ENCODE results near the gene B4GALNT3.
"Not testable (repeated sequence)": the region's sequence is repeated elsewhere in the genome, so short reads cannot be mapped to it uniquely, and the experiment has no call there.

The B4GALNT3 gene

DNA sequence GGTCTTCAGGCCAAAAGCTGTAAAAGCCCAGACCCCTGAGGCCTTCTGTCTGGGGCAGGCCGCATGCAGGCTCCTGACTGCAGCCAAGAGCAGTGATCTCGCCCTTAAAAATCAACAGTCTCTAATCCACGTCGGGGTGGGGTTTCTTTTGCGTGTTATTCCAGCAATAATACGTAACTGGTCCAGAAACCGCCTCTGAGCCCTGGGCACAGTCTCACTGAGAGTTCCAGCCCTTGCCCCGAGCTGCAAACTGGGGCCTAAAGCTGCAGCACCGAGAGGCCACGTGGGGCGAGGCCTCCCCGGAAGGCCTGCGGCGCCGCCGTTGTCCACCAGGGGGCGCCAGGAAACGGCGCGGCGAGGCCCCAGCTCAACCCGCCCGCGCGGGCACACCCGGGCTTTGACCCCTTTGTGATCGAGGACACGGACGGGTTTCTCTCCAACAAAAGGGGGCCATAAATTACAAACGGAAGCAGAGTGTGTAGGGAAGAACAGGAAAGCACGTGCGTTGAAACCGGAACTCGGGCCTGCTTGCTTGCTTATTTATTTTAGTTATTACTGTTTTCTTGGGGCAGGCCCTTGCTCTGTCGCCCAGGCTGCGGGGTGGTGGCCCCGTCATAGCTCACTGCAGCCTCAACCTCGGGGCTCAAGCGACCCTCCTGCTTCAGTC lies 116.3 kb downstream of the B4GALNT3 start:
- TF ChIP-seq, protein P1, sequence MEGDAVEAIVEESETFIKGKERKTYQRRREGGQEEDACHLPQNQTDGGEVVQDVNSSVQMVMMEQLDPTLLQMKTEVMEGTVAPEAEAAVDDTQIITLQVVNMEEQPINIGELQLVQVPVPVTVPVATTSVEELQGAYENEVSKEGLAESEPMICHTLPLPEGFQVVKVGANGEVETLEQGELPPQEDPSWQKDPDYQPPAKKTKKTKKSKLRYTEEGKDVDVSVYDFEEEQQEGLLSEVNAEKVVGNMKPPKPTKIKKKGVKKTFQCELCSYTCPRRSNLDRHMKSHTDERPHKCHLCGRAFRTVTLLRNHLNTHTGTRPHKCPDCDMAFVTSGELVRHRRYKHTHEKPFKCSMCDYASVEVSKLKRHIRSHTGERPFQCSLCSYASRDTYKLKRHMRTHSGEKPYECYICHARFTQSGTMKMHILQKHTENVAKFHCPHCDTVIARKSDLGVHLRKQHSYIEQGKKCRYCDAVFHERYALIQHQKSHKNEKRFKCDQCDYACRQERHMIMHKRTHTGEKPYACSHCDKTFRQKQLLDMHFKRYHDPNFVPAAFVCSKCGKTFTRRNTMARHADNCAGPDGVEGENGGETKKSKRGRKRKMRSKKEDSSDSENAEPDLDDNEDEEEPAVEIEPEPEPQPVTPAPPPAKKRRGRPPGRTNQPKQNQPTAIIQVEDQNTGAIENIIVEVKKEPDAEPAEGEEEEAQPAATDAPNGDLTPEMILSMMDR (IDR thresholded peaks at IDR 0.05; ENCODE audit: low read depth, low read length, missing control alignments): peak; percentile 98
- DNase-seq (ENCODE audit: extremely low read depth, low read depth): no peak
- no peak overlapping the region for H3K4me3 ChIP-seq (replicated peaks; ENCODE audit: low read depth, low read length)

DNA sequence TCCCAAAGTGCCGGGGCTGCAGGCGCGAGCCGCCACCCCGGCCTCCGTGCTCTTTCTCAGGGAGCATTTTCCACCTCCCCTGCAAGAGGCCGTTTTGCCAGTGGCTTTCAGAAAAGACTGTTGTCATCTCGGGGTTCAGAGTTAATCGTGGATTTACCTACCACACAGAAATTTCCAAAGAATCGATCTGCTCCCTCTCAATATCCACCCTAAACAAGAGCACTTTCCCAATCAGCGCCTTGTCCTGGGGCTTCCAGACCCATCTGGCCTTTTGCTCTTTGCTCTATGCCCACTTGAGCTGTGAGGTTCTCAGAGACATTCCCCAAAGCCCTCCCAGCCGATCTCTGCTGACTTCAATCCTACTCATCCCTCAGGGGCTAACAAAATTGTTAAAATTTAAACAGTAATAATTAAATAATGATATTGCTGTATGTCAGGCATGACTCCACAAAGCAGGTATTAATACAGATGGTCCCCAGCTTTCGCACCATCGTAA lies 116.9 kb downstream of the B4GALNT3 start:
- H3K4me3 ChIP-seq (replicated peaks; ENCODE audit: low read depth, low read length): no peak overlapping the region
- no peak for DNase-seq (ENCODE audit: extremely low read depth, low read depth)
- TF ChIP-seq, protein P1 (IDR thresholded peaks at IDR 0.05; ENCODE audit: low read depth, low read length, missing control alignments): no peak

DNA sequence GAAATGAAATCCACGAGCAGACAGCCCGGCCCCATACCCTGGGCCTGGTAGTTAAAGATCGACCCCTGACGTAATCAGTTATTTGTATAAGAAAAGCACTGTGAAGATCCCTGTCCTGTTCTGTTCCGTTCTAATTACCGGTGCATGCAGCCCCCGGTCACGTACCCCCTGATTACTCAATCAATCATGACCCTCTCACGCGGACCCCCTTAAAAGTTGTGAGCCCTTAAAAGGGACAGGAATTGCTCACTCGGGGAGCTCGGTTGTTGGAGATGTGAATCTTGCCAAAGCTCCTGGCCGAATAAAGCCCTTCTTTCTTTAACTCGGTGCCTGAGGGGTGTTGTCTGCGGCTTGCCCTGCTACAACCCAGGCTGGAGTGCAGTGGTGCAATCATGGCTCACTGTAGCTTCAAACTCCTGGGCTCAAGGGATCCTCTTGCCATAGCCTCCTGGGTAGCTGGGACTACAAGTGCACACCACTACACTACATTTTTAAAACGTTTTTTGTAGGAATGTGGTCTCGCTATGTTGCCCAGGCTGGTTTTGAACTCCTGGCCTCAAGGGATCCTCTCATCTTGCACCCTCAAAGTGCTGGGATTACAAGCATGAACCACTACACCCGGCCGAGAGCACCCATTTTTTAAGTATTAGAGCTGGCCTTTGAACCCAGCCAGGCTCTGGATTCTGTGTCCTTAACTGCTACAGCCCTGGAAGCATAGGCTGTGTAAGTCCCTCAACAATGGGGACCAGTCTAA lies 118.4 kb downstream of the B4GALNT3 start:
- DNase-seq (ENCODE audit: extremely low read depth, low read depth); H3K4me3 ChIP-seq (replicated peaks; ENCODE audit: low read depth, low read length): not testable (repeated sequence)

DNA sequence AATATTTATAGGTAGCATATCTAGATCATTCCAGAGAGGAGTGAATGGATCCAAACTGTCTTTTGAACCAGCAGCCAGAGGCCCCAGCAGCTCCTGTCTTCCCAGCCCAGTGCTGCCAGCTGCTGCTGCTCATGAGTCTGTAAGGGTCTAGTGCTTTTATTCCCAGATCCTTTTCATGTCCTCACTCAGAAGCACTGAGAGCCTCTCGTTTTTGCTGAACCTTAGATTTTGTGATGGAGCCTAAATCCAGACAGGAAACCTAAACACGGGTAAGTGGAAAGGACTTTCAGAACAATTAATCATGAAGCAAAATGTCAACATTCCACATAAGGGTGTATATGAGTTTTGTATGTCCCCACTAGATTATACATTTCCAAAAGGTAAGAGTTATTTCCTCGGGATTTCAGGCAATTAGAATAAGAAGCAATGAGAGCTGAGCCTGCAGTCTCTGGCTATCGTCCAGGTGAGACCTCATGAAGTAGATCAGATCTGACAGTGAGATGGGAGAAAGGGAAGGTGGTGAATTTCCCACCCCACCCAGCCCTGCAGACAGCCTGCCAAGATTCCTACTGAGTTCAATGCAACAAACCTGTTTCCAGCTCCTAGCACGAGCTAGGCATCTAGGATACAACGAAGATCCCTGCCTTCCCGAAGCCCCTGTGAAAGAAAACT lies 119.1 kb downstream of the B4GALNT3 start:
- TF ChIP-seq, protein P1 (IDR thresholded peaks at IDR 0.05; ENCODE audit: low read depth, low read length, missing control alignments): no peak
- no peak for DNase-seq (ENCODE audit: extremely low read depth, low read depth)
- H3K4me3 ChIP-seq (replicated peaks; ENCODE audit: low read depth, low read length): no peak overlapping the region

DNA sequence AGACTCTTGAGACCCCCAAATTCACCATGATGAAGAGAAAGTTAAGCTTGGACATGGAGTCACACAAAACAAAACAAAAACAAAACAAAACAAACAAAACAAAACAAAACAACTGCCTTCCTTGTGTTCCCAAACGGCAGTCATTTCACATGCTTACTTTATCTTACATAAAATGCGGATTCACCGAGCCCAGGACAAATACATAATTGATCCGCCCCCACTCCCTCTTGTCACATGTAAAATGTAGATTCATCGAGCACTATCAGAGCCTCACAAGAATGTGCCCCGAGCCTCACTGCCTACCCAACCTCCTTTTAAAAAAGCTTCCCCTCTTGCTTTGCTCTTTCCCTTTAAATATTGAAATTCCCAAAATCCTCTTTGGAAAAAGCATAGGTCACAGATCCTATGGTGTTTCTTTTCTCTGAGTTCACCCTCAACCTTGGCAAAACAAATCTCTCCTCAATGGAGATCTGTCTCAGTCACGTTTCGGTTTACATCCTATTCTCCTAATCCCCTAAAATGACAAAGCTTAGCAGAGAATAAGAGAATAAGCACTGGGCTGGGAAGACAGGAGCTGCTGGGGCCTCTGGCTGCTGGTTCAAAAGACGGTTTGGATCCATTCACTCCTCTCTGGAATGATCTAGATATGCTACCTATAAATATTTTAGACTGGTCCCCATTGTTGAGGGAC lies 119.8 kb downstream of the B4GALNT3 start:
- no peak overlapping the region for H3K4me3 ChIP-seq (replicated peaks; ENCODE audit: low read depth, low read length)
- TF ChIP-seq, protein P1 (IDR thresholded peaks at IDR 0.05; ENCODE audit: low read depth, low read length, missing control alignments): no peak

DNA sequence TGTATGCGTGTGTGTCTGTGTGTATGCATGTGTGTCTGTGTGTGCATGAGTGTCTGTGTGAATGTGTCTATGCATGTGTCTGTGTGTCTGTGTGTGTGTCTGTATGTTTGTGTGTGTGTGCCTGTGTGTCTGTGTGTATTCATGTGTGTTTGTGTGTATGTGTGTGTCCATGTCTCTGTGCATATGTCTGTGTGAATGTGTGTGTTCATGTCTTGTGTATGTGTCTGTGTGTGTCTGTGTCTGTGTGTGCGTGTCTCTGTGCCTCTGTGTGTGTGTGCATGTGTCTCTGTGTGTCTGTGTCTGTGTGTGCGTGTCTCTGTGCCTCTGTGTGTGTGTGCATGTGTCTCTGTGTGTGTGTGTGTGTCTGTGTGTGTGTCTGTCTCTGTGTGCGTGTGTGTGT lies 121.1 kb downstream of the B4GALNT3 start:
- H3K4me3 ChIP-seq (replicated peaks; ENCODE audit: low read depth, low read length): no peak overlapping the region
- no peak for DNase-seq (ENCODE audit: extremely low read depth, low read depth)
- TF ChIP-seq, protein P1 (IDR thresholded peaks at IDR 0.05; ENCODE audit: low read depth, low read length, missing control alignments): no peak

More for the DNA sequence above, 119.8 kb downstream of the B4GALNT3 start:
- no peak for DNase-seq (ENCODE audit: extremely low read depth, low read depth)

Measured in HFF-Myc (cell line).